ENCODE measurements around the gene FMN2. TPM values are rescaled to one million over a fixed set of nuclear protein-coding genes. Genes with fewer than 3 reads are reported as not detected.

The FMN2 gene
- total RNA-seq, 1 donor from 2014 or later: 1.7 TPM

- Histone ChIP-seq H3K79me2 (ENCODE audit: low read depth) (no peaks in the 10 kb centered on the region), H3K4me3 (no peak overlapping the region), H3K4me2 (no peak overlapping the region), H3K9ac (no peak overlapping the region), H3K4me1 (no peaks in the 10 kb centered on the region), H3K36me3 (no peaks in the 10 kb centered on the region), H3K27ac (no peak overlapping the region), H4K20me1 (ENCODE audit: low read depth) (no peaks in the 10 kb centered on the region), H3K27me3 (no peaks in the 10 kb centered on the region), H3K9me3 (ENCODE audit: low read depth) (no peaks in the 10 kb centered on the region), H2AFZ (replicated peaks) (no peak overlapping the region), H3F3A (ENCODE audit: low read depth) (no peaks in the 10 kb centered on the region)
- Mint-ChIP-seq H3K27me3 (ENCODE audit: insufficient read depth, low read depth) (peaks cover 2% of the 10 kb centered on the region), H3K36me3 (no peaks in the 10 kb centered on the region), H3K4me3 (no peak overlapping the region), H3K27ac (no peak overlapping the region), H3K9me3 (no peaks in the 10 kb centered on the region), H3K4me1 (no peaks in the 10 kb centered on the region)
- TF ChIP-seq EZH2phosphoT487 (IDR thresholded peaks at IDR 0.05): no peak
- no peak for TF ChIP-seq EZH2 (IDR thresholded peaks at IDR 0.05)
- TF ChIP-seq CTCF (IDR thresholded peaks at IDR 0.05): no peak
- DNase-seq (ENCODE audit: low spot score): no peak
These were observed 409.0 kb downstream of the FMN2 start for GRCh38 chr1:240500647-240501046.

- no peak overlapping the region for H3K4me3 Mint-ChIP-seq
- no peaks in the 10 kb centered on the region for H3K4me1 ChIP-seq
- TF ChIP-seq EZH2 (IDR thresholded peaks at IDR 0.05): no peak
- no peak for TF ChIP-seq CTCF (IDR thresholded peaks at IDR 0.05)
- TF ChIP-seq EZH2phosphoT487 (IDR thresholded peaks at IDR 0.05): no peak
- H3K27ac ChIP-seq: no peak overlapping the region
- no peak overlapping the region for H3K27ac Mint-ChIP-seq
- no peak for DNase-seq (ENCODE audit: low spot score)
- no peak overlapping the region for H3K9ac ChIP-seq
- peaks cover 2% of the 10 kb centered on the region for H3K27me3 Mint-ChIP-seq (ENCODE audit: insufficient read depth, low read depth)
- no peak overlapping the region for H3K4me3 ChIP-seq
- no peaks in the 10 kb centered on the region for H3K9me3 ChIP-seq (ENCODE audit: low read depth)
- H2AFZ ChIP-seq (replicated peaks): no peak overlapping the region
- no peaks in the 10 kb centered on the region for H3K36me3 Mint-ChIP-seq
- no peaks in the 10 kb centered on the region for H3K9me3 Mint-ChIP-seq
- no peak overlapping the region for H3K4me2 ChIP-seq
- H4K20me1 ChIP-seq (ENCODE audit: low read depth): no peaks in the 10 kb centered on the region
- no peaks in the 10 kb centered on the region for H3K27me3 ChIP-seq
- no peaks in the 10 kb centered on the region for H3K4me1 Mint-ChIP-seq
- no peaks in the 10 kb centered on the region for H3K79me2 ChIP-seq (ENCODE audit: low read depth)
- H3F3A ChIP-seq (ENCODE audit: low read depth): no peaks in the 10 kb centered on the region
- H3K36me3 ChIP-seq: no peaks in the 10 kb centered on the region
These were observed 409.4 kb downstream of the FMN2 start for GRCh38 chr1:240501115-240501514.

GRCh38 chr1:240503036-240503435, 411.4 kb downstream of the FMN2 start:
- no peaks in the 10 kb centered on the region for H3K79me2 ChIP-seq (ENCODE audit: low read depth)
- H3K36me3 ChIP-seq: no peaks in the 10 kb centered on the region
- TF ChIP-seq EZH2phosphoT487 (IDR thresholded peaks at IDR 0.05) (no peak), EZH2 (IDR thresholded peaks at IDR 0.05) (no peak), CTCF (IDR thresholded peaks at IDR 0.05) (no peak)
- no peak overlapping the region for H3K27ac ChIP-seq
- no peak overlapping the region for H2AFZ ChIP-seq (replicated peaks)
- no peaks in the 10 kb centered on the region for H4K20me1 ChIP-seq (ENCODE audit: low read depth)
- Mint-ChIP-seq H3K4me1 (no peaks in the 10 kb centered on the region), H3K9me3 (no peaks in the 10 kb centered on the region), H3K27me3 (ENCODE audit: insufficient read depth, low read depth) (no peaks in the 10 kb centered on the region), H3K4me3 (no peak overlapping the region), H3K36me3 (no peaks in the 10 kb centered on the region), H3K27ac (no peak overlapping the region)
- no peak overlapping the region for H3K4me3 ChIP-seq
- H3K4me2 ChIP-seq: no peak overlapping the region
- no peak for DNase-seq (ENCODE audit: low spot score)
- H3K9ac ChIP-seq: no peak overlapping the region
- H3K27me3 ChIP-seq: no peaks in the 10 kb centered on the region
- H3K4me1 ChIP-seq: no peaks in the 10 kb centered on the region
- no peaks in the 10 kb centered on the region for H3K9me3 ChIP-seq (ENCODE audit: low read depth)
- no peaks in the 10 kb centered on the region for H3F3A ChIP-seq (ENCODE audit: low read depth)
